ENCODE data around the gene MSL3.
A peak's percentile ranks its signal among the peaks of the same experiment; 100 is the strongest.

The MSL3 gene

DNA sequence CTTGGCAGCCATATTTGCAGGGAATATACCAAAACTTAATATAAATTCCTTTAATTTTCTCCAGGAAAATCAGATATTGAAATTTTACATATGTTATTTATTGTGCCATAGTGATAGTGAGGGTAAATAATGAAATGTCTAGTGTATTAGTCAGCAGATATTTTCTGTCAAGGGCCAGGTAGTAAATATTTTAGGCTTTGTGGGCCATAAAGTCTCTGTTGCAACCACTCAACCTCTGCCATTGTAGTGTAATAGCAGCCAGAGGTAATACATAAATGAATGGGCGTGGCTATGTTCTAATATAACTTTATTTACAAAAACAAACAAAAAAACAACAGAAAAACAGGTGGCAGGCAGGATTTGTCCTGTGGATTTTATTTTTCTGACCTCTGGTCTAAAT, 33.5 kb downstream of the MSL3 start:
- H3K79me2 ChIP-seq (ENCODE audit: low read length): no peaks in the 10 kb centered on the region
- H3K9me3 ChIP-seq (ENCODE audit: insufficient read depth, low read length): no peaks in the 10 kb centered on the region
- no peak overlapping the region for H3K4me3 ChIP-seq (ENCODE audit: low read length)
- TF ChIP-seq, protein P1, sequence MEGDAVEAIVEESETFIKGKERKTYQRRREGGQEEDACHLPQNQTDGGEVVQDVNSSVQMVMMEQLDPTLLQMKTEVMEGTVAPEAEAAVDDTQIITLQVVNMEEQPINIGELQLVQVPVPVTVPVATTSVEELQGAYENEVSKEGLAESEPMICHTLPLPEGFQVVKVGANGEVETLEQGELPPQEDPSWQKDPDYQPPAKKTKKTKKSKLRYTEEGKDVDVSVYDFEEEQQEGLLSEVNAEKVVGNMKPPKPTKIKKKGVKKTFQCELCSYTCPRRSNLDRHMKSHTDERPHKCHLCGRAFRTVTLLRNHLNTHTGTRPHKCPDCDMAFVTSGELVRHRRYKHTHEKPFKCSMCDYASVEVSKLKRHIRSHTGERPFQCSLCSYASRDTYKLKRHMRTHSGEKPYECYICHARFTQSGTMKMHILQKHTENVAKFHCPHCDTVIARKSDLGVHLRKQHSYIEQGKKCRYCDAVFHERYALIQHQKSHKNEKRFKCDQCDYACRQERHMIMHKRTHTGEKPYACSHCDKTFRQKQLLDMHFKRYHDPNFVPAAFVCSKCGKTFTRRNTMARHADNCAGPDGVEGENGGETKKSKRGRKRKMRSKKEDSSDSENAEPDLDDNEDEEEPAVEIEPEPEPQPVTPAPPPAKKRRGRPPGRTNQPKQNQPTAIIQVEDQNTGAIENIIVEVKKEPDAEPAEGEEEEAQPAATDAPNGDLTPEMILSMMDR (IDR thresholded peaks at IDR 0.05; ENCODE audit: low read depth, low read length): no peak
- TF ChIP-seq EZH2phosphoT487 (IDR thresholded peaks at IDR 0.05; ENCODE audit: low read depth): no peak
- H3K4me2 ChIP-seq (ENCODE audit: low read length): no peak overlapping the region
- peak overlapping the region; percentile 94 for H3K27ac ChIP-seq (ENCODE audit: low read length)
- H2AFZ ChIP-seq (ENCODE audit: low read depth, low read length): no peak overlapping the region
- H3K36me3 ChIP-seq (replicated peaks; ENCODE audit: low read depth, low read length): no peaks in the 10 kb centered on the region
- no peaks in the 10 kb centered on the region for H3K27me3 ChIP-seq (ENCODE audit: low read depth, low read length)
- H3K4me1 ChIP-seq (ENCODE audit: low read length): peaks cover 77% of the 10 kb centered on the region
- H3K9ac ChIP-seq (ENCODE audit: low read length): no peak overlapping the region
- H4K20me1 ChIP-seq (ENCODE audit: insufficient read depth, low read length): no peaks in the 10 kb centered on the region

GRCh38 chrX:11792461-11793421, 34.7 kb downstream of the MSL3 start:
- Histone ChIP-seq H3K4me1 (ENCODE audit: low read length) (peaks cover 77% of the 10 kb centered on the region), H3K9ac (ENCODE audit: low read length) (peak overlapping the region; percentile 60), H3K4me2 (ENCODE audit: low read length) (peak overlapping the region; percentile 62), H3K27me3 (ENCODE audit: low read depth, low read length) (no peaks in the 10 kb centered on the region), H3K4me3 (ENCODE audit: low read length) (peak overlapping the region; percentile 10; the same call in 1 of the 2 replicates), H3K79me2 (ENCODE audit: low read length) (no peaks in the 10 kb centered on the region), H2AFZ (ENCODE audit: low read depth, low read length) (no peak overlapping the region), H3K36me3 (replicated peaks; ENCODE audit: low read depth, low read length) (no peaks in the 10 kb centered on the region), H3K27ac (ENCODE audit: low read length) (peak overlapping the region; percentile 94), H3K9me3 (ENCODE audit: insufficient read depth, low read length) (no peaks in the 10 kb centered on the region), H4K20me1 (ENCODE audit: insufficient read depth, low read length) (no peaks in the 10 kb centered on the region)
- TF ChIP-seq, protein P1 (IDR thresholded peaks at IDR 0.05; ENCODE audit: low read depth, low read length): no peak
- no peak for TF ChIP-seq EZH2phosphoT487 (IDR thresholded peaks at IDR 0.05; ENCODE audit: low read depth)

GRCh38 chrX:11793734-11794133, 35.7 kb downstream of the MSL3 start:
- peak overlapping the region; percentile 60; the same call in 1 of the 2 replicates for H3K9ac ChIP-seq (ENCODE audit: low read length)
- peak overlapping the region; percentile 94 for H3K27ac ChIP-seq (ENCODE audit: low read length)

DNA sequence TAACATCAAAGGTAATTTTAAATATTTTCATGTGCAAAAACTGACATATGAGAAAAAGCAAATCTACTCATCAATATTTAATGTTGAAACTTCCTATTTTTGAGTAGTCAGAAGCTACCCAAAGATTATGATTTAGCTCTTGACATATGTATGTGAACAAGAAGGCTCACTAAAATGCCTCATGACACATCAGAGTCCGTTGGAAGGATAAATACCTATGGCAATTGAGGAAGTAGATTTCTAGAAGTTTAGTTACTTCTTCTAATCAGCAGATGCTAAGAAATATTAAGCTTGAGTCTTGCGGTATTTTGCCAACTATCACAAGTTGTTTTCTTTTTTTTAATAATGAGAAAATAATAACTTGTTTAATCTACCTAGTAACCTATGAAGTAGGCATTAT, 55.3 kb downstream of the MSL3 start:
- Histone ChIP-seq H3K9me3 (ENCODE audit: insufficient read depth, low read length) (no peaks in the 10 kb centered on the region), H3K27me3 (ENCODE audit: low read depth, low read length) (no peaks in the 10 kb centered on the region), H3K9ac (ENCODE audit: low read length) (no peak overlapping the region), H4K20me1 (ENCODE audit: insufficient read depth, low read length) (no peaks in the 10 kb centered on the region), H3K36me3 (replicated peaks; ENCODE audit: low read depth, low read length) (no peaks in the 10 kb centered on the region), H3K79me2 (ENCODE audit: low read length) (no peaks in the 10 kb centered on the region), H3K27ac (ENCODE audit: low read length) (no peak overlapping the region), H3K4me3 (ENCODE audit: low read length) (no peak overlapping the region), H2AFZ (ENCODE audit: low read depth, low read length) (no peak overlapping the region), H3K4me2 (ENCODE audit: low read length) (no peak overlapping the region), H3K4me1 (ENCODE audit: low read length) (no peaks in the 10 kb centered on the region)
- TF ChIP-seq EZH2phosphoT487 (IDR thresholded peaks at IDR 0.05; ENCODE audit: low read depth): no peak
- TF ChIP-seq, protein P1 (IDR thresholded peaks at IDR 0.05; ENCODE audit: low read depth, low read length): no peak

More at GRCh38 chrX:11793734-11794133, 35.7 kb downstream of the MSL3 start:
- H3K4me2 ChIP-seq (ENCODE audit: low read length): peak overlapping the region; percentile 62
- H3K36me3 ChIP-seq (replicated peaks; ENCODE audit: low read depth, low read length): no peaks in the 10 kb centered on the region
- no peaks in the 10 kb centered on the region for H3K27me3 ChIP-seq (ENCODE audit: low read depth, low read length)
- no peaks in the 10 kb centered on the region for H4K20me1 ChIP-seq (ENCODE audit: insufficient read depth, low read length)
- TF ChIP-seq EZH2phosphoT487 (IDR thresholded peaks at IDR 0.05; ENCODE audit: low read depth): no peak
- TF ChIP-seq, protein P1 (IDR thresholded peaks at IDR 0.05; ENCODE audit: low read depth, low read length): no peak
- no peaks in the 10 kb centered on the region for H3K79me2 ChIP-seq (ENCODE audit: low read length)
- H3K4me1 ChIP-seq (ENCODE audit: low read length): peaks cover 68% of the 10 kb centered on the region
- no peaks in the 10 kb centered on the region for H3K9me3 ChIP-seq (ENCODE audit: insufficient read depth, low read length)
- no peak overlapping the region for H2AFZ ChIP-seq (ENCODE audit: low read depth, low read length)
- H3K4me3 ChIP-seq (ENCODE audit: low read length): peak overlapping the region; percentile 10; the same call in 1 of the 2 replicates

Measured in OCI-LY3 (cell line).